ENCODE data around the gene CAMTA1. TPM values are rescaled to one million over a fixed set of nuclear protein-coding genes. Genes with fewer than 3 reads are reported as not detected.

The CAMTA1 gene
- total RNA-seq, 4 donors from 2014 or later = 57.4 to 88.3 (median 62.1) TPM

- Histone ChIP-seq H3K36me3 (no peaks in the 10 kb centered on the region), H3K4me1 (no peaks in the 10 kb centered on the region), H3K9me3 (no peaks in the 10 kb centered on the region), H3K27ac (no peak overlapping the region), H3K4me3 (no peak overlapping the region), H3K27me3 (no peaks in the 10 kb centered on the region)
- TF ChIP-seq CTCF (IDR thresholded peaks at IDR 0.05) (no peak), POLR2A (IDR thresholded peaks at IDR 0.05) (no peak)
- DNase-seq = no peak
Observed at GRCh38 chr1:7120863-7121621, 335.8 kb downstream of the CAMTA1 start.

- TF ChIP-seq CTCF (IDR thresholded peaks at IDR 0.05) (no peak), POLR2A (IDR thresholded peaks at IDR 0.05) (no peak)
- H3K4me1 ChIP-seq = no peaks in the 10 kb centered on the region
- no peaks in the 10 kb centered on the region for H3K27me3 ChIP-seq
- H3K36me3 ChIP-seq = no peaks in the 10 kb centered on the region
- DNase-seq = no peak
- no peaks in the 10 kb centered on the region for H3K9me3 ChIP-seq
- H3K27ac ChIP-seq = no peak overlapping the region
- no peak overlapping the region for H3K4me3 ChIP-seq
Observed at GRCh38 chr1:7121622-7121988, 336.4 kb downstream of the CAMTA1 start.

- Histone ChIP-seq H3K9me3 (no peaks in the 10 kb centered on the region), H3K4me1 (no peaks in the 10 kb centered on the region), H3K27me3 (no peaks in the 10 kb centered on the region), H3K36me3 (no peaks in the 10 kb centered on the region), H3K4me3 (no peak overlapping the region), H3K27ac (no peak overlapping the region)
- no peak for DNase-seq
- TF ChIP-seq CTCF (IDR thresholded peaks at IDR 0.05) (no peak), POLR2A (IDR thresholded peaks at IDR 0.05) (no peak)
Observed at GRCh38 chr1:7127322-7128075, 342.2 kb downstream of the CAMTA1 start.

- Histone ChIP-seq H3K4me1 (no peaks in the 10 kb centered on the region), H3K9me3 (no peaks in the 10 kb centered on the region), H3K4me3 (no peak overlapping the region), H3K27ac (no peak overlapping the region), H3K27me3 (no peaks in the 10 kb centered on the region), H3K36me3 (no peaks in the 10 kb centered on the region)
- DNase-seq = no peak
- TF ChIP-seq POLR2A (IDR thresholded peaks at IDR 0.05) (no peak), CTCF (IDR thresholded peaks at IDR 0.05) (no peak)
Observed at GRCh38 chr1:7128293-7128692, 343.0 kb downstream of the CAMTA1 start.

- no peaks in the 10 kb centered on the region for H3K27me3 ChIP-seq
- no peak for DNase-seq
- H3K9me3 ChIP-seq = no peaks in the 10 kb centered on the region
- H3K27ac ChIP-seq = no peak overlapping the region
- no peaks in the 10 kb centered on the region for H3K36me3 ChIP-seq
- H3K4me1 ChIP-seq = no peaks in the 10 kb centered on the region
- H3K4me3 ChIP-seq = no peak overlapping the region
- TF ChIP-seq POLR2A (IDR thresholded peaks at IDR 0.05) (no peak), CTCF (IDR thresholded peaks at IDR 0.05) (no peak)
Observed at GRCh38 chr1:7130127-7130526, 344.9 kb downstream of the CAMTA1 start.
